Fibroblast of mammary gland (primary cell): ENCODE measurements around the gene PSMD6.
A peak's percentile ranks its signal among the peaks of the same experiment; 100 is the strongest.

Source experiments
- DNase-seq: peaks from one replicate; pipeline ENCODE4 v3.0.0-alpha.2; 2010; ENCODE audit warnings: low read depth
- H3K4me3 ChIP-seq: 2 replicates; pipeline ENCODE4 v1.5.1; 2011; ENCODE audit warnings: low read depth, mild to moderate bottlenecking, low read length, moderate library complexity; ENCODE audit not compliant: control insufficient read depth
- TF ChIP-seq, protein P1 (sequence below): conservative IDR thresholded peaks from 2 replicates; pipeline ENCODE4 v1.5.1; 2011; ENCODE audit warnings: low read depth, low read length, inconsistent platforms; ENCODE audit not compliant: control insufficient read depth, insufficient read depth

Gene PSMD6

GRCh38 chr3:64055076-64055475, 31.8 kb upstream of the PSMD6 start:
- no peak overlapping the region for H3K4me3 ChIP-seq
- DNase-seq = no peak
- TF ChIP-seq, protein P1, sequence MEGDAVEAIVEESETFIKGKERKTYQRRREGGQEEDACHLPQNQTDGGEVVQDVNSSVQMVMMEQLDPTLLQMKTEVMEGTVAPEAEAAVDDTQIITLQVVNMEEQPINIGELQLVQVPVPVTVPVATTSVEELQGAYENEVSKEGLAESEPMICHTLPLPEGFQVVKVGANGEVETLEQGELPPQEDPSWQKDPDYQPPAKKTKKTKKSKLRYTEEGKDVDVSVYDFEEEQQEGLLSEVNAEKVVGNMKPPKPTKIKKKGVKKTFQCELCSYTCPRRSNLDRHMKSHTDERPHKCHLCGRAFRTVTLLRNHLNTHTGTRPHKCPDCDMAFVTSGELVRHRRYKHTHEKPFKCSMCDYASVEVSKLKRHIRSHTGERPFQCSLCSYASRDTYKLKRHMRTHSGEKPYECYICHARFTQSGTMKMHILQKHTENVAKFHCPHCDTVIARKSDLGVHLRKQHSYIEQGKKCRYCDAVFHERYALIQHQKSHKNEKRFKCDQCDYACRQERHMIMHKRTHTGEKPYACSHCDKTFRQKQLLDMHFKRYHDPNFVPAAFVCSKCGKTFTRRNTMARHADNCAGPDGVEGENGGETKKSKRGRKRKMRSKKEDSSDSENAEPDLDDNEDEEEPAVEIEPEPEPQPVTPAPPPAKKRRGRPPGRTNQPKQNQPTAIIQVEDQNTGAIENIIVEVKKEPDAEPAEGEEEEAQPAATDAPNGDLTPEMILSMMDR = no peak

DNA sequence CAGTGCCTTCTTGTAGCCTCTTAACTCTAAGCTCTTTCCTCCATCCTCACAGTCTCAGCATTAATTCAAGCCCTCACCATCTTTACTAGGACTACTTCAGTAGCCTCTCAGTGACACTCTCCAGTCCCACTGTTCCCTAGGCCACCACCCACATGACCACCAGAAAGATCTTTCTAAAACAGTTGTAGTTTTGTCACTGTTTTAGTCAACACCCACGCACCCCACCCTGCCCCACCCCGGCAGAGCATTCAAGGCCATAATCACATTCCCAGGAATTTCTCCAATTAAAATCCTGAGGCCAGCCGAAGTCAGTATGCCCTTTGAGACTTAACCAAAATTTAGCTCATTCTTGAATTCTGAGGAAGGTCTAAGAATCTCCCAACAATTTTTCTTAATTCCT, 31.2 kb upstream of the PSMD6 start:
- H3K4me3 ChIP-seq = no peak overlapping the region
- TF ChIP-seq, protein P1 = no peak
- DNase-seq = no peak

GRCh38 chr3:64053581-64053980, 30.3 kb upstream of the PSMD6 start:
- DNase-seq = no peak
- H3K4me3 ChIP-seq = no peak overlapping the region
- TF ChIP-seq, protein P1 = no peak

- DNase-seq = no peak
- TF ChIP-seq, protein P1 = no peak
- H3K4me3 ChIP-seq = no peak overlapping the region
Observed at GRCh38 chr3:64053117-64053516, 29.8 kb upstream of the PSMD6 start.

DNA sequence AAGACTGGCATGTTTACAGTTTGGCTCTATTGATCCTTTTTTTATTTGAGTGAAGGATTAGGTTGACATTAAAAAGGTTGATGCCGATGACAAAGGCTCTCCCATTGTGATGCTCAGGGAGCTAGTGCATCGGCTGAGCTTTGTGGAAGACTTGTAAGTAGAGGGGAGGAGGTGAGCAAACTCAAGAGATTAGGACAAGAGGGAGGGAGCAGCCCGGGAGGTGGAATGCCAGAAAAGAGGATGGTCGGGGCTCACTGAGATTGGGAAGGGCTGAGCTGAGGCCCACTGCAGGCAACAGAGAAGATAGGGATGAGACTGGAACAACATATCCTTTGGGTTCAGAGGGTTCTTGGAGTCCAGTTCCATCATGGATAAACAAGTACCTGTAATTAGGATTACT, 26.5 kb upstream of the PSMD6 start:
- TF ChIP-seq, protein P1 = no peak
- no peak for DNase-seq
- H3K4me3 ChIP-seq = no peak overlapping the region

DNA sequence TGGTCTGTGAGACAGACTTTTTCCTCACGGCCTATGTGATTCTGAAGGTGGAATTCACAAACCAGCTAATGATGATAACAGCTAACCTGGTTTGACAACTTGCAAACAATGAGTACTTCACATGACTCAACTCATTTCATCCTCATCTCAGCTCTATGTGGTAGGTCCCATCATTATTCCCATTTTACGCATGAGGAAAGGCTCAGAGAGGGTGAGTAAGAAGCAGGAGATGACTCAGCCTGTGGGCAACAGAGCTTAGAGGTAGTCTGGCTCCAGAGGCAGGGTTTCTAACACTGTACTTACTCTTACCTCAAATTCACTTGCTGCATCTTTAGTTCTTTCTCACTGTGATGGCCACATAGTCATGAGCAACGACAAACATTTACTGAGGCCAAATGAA, 25.8 kb upstream of the PSMD6 start:
- TF ChIP-seq, protein P1 = no peak
- no peak overlapping the region for H3K4me3 ChIP-seq
- DNase-seq = peak; percentile 86

DNA sequence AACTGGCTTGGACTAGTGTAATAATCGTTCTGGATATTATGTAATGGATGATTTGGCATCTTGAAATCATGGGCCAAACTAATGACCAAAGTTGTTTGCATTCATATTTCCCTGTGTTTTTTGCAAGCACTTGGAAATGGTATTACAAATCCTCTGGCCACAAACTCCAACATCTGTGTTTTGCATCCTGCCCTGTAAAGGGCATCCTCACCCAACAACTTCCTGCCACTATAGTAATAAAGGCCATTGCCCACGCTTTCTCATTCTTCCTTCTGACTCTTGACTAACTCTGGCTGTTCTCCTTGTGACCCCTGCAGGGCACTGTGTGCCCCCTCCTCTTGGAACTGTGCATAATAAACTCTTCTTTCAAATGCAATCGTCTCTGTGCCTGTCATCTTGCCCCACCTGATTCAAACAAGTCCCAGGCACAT, 25.4 kb upstream of the PSMD6 start:
- DNase-seq = peak; percentile 59
- TF ChIP-seq, protein P1 = no peak
- no peak overlapping the region for H3K4me3 ChIP-seq
